IPS DF 6.9 (cell line): ENCODE results near the gene ADCY1.

Experiments
- DNase-seq: peaks from one replicate; pipeline ENCODE4 v3.0.0-alpha.2; 2013; ENCODE audit warnings: low read depth, low spot score
- H3K27ac ChIP-seq: one replicate; pipeline ENCODE4 v1.5.1; 2013; ENCODE audit warnings: low read length, control low read depth
- H3K27me3 ChIP-seq: 2 replicates; pipeline ENCODE4 v1.6.1; 2013; ENCODE audit warnings: mild to moderate bottlenecking, low read length; ENCODE audit not compliant: control insufficient read depth, insufficient read depth
- H3K36me3 ChIP-seq: 2 replicates; pipeline ENCODE4 v1.6.1; 2013; ENCODE audit warnings: low read length; ENCODE audit not compliant: control insufficient read depth, insufficient read depth
- H3K4me1 ChIP-seq: 2 replicates; pipeline ENCODE4 v1.6.1; 2013; ENCODE audit warnings: low read length; ENCODE audit not compliant: control insufficient read depth, insufficient read depth
- H3K4me3 ChIP-seq: 2 replicates; pipeline ENCODE4 v1.5.1; 2013; ENCODE audit warnings: mild to moderate bottlenecking, low read length
- H3K9me3 ChIP-seq: 2 replicates; pipeline ENCODE4 v1.6.1; 2013; ENCODE audit warnings: low read length, inconsistent platforms; ENCODE audit not compliant: control insufficient read depth, insufficient read depth
- WGBS: extraction: QIAGEN DNeasy Blood & Tissue Kit; methylation state at CpG from one replicate; pipeline ENCODE4 v1.1.7; 2013; ENCODE audit warnings: mixed read lengths, missing lambda C conversion rate; ENCODE audit not compliant: insufficient read length, insufficient coverage; 5-methylcytosine and 5-hydroxymethylcytosine counted together

ADCY1 gene

GRCh38 chr7:45584261-45585210 lies 10.4 kb downstream of the ADCY1 start:
- Histone ChIP-seq H3K27me3 (no peaks in the 10 kb centered on the region), H3K27ac (no peak overlapping the region), H3K4me1 (peaks cover 12% of the 10 kb centered on the region), H3K4me3 (no peak overlapping the region), H3K9me3 (no peaks in the 10 kb centered on the region), H3K36me3 (no peaks in the 10 kb centered on the region)
- no peak for DNase-seq
- WGBS, result no CpG with 5 or more reads among the region's 16 CpGs

DNA sequence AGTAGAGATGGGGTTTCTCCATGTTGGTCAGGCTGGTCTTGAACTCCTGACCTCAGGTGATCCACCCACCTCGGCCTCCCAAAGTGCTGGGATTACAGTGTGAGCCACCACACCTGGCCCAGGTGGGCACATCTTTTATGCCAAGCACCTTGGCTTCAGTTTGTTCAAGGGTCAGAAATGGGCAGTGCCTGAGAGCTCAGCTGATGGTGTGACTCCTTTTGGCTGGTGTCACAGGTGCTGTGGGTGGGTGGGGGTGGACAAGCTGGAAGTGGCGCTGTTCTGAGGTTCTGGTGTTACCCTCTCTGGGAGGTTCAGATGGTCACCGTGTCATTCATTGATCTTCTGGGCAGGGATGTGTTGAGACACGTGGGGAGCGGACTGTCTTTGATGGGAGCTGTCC lies 11.5 kb downstream of the ADCY1 start:
- no peak for DNase-seq
- Histone ChIP-seq H3K4me1 (peaks cover 12% of the 10 kb centered on the region), H3K27ac (no peak overlapping the region), H3K36me3 (no peaks in the 10 kb centered on the region), H3K27me3 (no peaks in the 10 kb centered on the region), H3K4me3 (no peak overlapping the region), H3K9me3 (no peaks in the 10 kb centered on the region)
- no CpG with 5 or more reads among the region's 5 CpGs for WGBS

- H3K27me3 ChIP-seq, result no peaks in the 10 kb centered on the region
- WGBS, result no CpG with 5 or more reads among the region's 12 CpGs
- DNase-seq, result no peak
Measured at GRCh38 chr7:45586542-45587520, 12.7 kb downstream of the ADCY1 start.

GRCh38 chr7:45588466-45588865 lies 14.3 kb downstream of the ADCY1 start:
- no CpG with 5 or more reads among the region's 6 CpGs for WGBS
- H3K36me3 ChIP-seq, result 0 out of 2 replicates have a peak, but pooled peaks cover 2% of the 10 kb centered on the region
- DNase-seq, result no peak
- no peaks in the 10 kb centered on the region for H3K27me3 ChIP-seq
- H3K27ac ChIP-seq, result no peak overlapping the region
- peaks cover 4% of the 10 kb centered on the region; the same call in 1 of the 2 replicates for H3K4me1 ChIP-seq
- no peaks in the 10 kb centered on the region for H3K9me3 ChIP-seq
- no peak overlapping the region for H3K4me3 ChIP-seq

More at GRCh38 chr7:45586542-45587520, 12.7 kb downstream of the ADCY1 start:
- peaks cover 12% of the 10 kb centered on the region for H3K4me1 ChIP-seq
- H3K9me3 ChIP-seq, result no peaks in the 10 kb centered on the region
- H3K4me3 ChIP-seq, result no peak overlapping the region
- no peaks in the 10 kb centered on the region for H3K36me3 ChIP-seq
- no peak overlapping the region for H3K27ac ChIP-seq

GRCh38 chr7:45589061-45589460 lies 14.9 kb downstream of the ADCY1 start:
- DNase-seq, result no peak
- H3K4me3 ChIP-seq, result no peak overlapping the region
- H3K4me1 ChIP-seq, result peaks cover 3% of the 10 kb centered on the region; the same call in 1 of the 2 replicates
- no peak overlapping the region for H3K27ac ChIP-seq
- WGBS, result no CpG with 5 or more reads among the region's 10 CpGs
- H3K9me3 ChIP-seq, result no peaks in the 10 kb centered on the region
- no peaks in the 10 kb centered on the region for H3K27me3 ChIP-seq
- 0 out of 2 replicates have a peak, but pooled peaks cover 2% of the 10 kb centered on the region for H3K36me3 ChIP-seq

DNA sequence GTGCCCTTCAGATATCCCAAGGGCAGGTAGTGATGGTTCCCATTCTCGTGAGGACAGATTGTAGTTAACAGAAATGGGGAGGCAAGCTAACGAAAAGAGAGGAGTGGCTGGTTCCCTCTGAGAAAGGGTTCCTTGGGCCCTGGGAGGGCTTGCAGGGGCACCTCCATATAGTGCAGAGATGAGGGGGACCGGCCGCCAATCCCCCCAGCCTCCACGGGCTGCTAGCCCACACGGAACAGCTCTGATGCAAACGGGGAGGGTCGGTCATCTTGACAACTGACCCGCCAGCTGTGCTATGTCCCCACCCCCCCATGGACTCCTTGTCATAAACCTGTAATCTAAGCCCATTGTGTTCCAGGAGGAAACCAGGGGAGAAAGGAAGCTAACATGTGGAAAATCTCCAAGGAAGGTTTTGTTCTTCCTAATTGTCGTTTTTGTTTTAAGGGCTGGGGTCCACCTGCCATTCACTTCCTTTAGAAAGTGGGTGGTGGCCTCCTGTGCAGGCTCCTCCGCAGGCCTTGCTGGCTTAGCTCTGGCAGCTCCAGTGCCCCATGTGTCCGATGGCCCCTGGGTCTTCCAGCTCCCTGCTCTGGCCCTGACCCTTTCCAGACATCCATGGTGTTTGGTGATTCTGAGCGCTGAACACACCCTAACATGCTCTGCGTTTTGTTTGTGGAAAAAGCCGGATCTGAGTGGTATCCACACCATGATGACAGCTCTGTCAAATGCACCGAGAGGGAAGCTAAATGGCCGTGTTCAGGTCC lies 15.9 kb downstream of the ADCY1 start:
- Histone ChIP-seq H3K4me1 (peaks cover 2% of the 10 kb centered on the region; the same call in 1 of the 2 replicates), H3K27ac (no peak overlapping the region), H3K36me3 (0 out of 2 replicates have a peak, but pooled peaks cover 2% of the 10 kb centered on the region), H3K27me3 (no peaks in the 10 kb centered on the region), H3K4me3 (no peak overlapping the region), H3K9me3 (no peaks in the 10 kb centered on the region)
- no peak for DNase-seq
- WGBS, result no CpG with 5 or more reads among the region's 17 CpGs

GRCh38 chr7:45590679-45591057 lies 16.5 kb downstream of the ADCY1 start:
- Histone ChIP-seq H3K4me3 (no peak overlapping the region), H3K27ac (no peak overlapping the region), H3K36me3 (0 out of 2 replicates have a peak, but pooled peaks cover 2% of the 10 kb centered on the region), H3K27me3 (no peaks in the 10 kb centered on the region), H3K4me1 (peaks cover 2% of the 10 kb centered on the region; the same call in 1 of the 2 replicates), H3K9me3 (no peaks in the 10 kb centered on the region)
- no peak for DNase-seq
- no CpG with 5 or more reads among the region's 5 CpGs for WGBS

- WGBS, result no CpG with 5 or more reads among the region's 11 CpGs
- no peak for DNase-seq
- Histone ChIP-seq H3K4me1 (peaks cover 2% of the 10 kb centered on the region; the same call in 1 of the 2 replicates), H3K36me3 (0 out of 2 replicates have a peak, but pooled peaks cover 2% of the 10 kb centered on the region), H3K9me3 (no peaks in the 10 kb centered on the region), H3K27ac (no peak overlapping the region), H3K4me3 (no peak overlapping the region), H3K27me3 (no peaks in the 10 kb centered on the region)
Measured at GRCh38 chr7:45591101-45591906, 17.1 kb downstream of the ADCY1 start.

DNA sequence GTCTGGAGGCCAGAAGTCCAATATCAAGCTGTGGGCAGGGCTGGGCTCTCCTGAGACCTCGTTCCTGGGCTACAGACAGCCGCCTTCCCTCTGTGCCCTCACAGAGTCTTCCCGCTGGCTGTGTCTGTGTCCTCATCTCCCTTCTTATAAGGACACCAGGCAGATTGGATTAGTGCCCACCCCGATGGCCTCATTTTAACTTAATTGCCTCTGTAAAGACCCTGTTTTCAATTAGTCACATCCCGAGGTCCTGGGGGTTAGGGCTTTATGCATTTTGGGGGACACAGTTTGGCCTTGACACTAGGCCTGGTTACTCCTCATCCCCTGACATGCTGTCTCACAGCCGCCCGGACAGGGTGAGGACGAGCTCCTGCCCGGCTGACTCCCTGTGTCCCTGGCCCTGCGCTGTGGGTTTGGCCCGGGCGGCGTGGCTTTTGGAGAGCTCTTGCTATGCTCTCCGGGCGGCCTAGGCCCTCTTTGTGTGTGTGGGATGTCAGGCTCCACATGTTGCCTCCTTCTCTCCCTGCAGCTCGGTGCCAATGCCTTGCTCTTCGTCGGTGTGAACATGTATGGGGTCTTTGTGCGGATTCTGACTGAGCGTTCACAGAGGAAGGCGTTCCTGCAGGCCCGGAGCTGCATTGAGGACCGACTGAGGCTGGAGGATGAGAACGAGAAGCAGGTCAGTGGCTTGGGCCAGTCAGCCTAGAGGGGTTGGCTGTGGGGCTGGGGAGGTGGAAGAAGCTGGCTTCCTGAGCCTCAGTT lies 18.2 kb downstream of the ADCY1 start:
- Histone ChIP-seq H3K4me3 (no peak overlapping the region), H3K36me3 (0 out of 2 replicates have a peak, but pooled peaks cover 2% of the 10 kb centered on the region), H3K27me3 (no peaks in the 10 kb centered on the region), H3K4me1 (no peaks in the 10 kb centered on the region), H3K9me3 (no peaks in the 10 kb centered on the region), H3K27ac (no peak overlapping the region)
- no CpG with 5 or more reads among the region's 24 CpGs for WGBS
- DNase-seq, result no peak
